Activated CD8-positive, alpha-beta memory T cell treated with anti-CD3 and anti-CD28 coated beads, Interleukin-2, amount 50 U/mL, for 1 hour (primary cell): ENCODE data around the gene AKR1A1.
A peak's percentile ranks its signal among the peaks of the same experiment; 100 is the strongest.
"Not testable (repeated sequence)": the region's sequence is repeated elsewhere in the genome, so short reads cannot be mapped to it uniquely, and the experiment has no call there.

Experiments
- DNase-seq: peaks from one replicate; pipeline ENCODE4 v3.0.0-alpha.2; 2020; ENCODE audit errors: extremely low read depth

AKR1A1 gene

DNA sequence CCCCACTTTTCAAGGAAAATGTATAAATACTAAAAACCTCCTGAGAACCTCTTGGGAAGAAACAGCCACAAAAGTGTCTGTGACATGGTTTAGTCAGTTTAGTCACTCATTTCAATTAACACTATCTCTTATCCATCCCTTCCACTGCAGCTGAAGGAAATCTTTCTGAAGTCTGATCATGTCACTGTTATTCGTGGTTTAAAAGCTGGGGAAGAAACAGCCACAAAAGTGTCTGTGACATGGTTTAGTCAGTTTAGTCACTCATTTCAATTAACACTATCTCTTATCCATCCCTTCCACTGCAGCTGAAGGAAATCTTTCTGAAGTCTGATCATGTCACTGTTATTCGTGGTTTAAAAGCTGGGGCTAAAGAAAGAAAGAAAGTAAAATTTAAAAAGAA, 27.1 kb upstream of the AKR1A1 start:
- DNase-seq: not testable (repeated sequence)

GRCh38 chr1:45523975-45524374, 26.7 kb upstream of the AKR1A1 start:
- not testable (repeated sequence) for DNase-seq

- no peak for DNase-seq
Measured at GRCh38 chr1:45526135-45526644, 24.4 kb upstream of the AKR1A1 start.

DNA sequence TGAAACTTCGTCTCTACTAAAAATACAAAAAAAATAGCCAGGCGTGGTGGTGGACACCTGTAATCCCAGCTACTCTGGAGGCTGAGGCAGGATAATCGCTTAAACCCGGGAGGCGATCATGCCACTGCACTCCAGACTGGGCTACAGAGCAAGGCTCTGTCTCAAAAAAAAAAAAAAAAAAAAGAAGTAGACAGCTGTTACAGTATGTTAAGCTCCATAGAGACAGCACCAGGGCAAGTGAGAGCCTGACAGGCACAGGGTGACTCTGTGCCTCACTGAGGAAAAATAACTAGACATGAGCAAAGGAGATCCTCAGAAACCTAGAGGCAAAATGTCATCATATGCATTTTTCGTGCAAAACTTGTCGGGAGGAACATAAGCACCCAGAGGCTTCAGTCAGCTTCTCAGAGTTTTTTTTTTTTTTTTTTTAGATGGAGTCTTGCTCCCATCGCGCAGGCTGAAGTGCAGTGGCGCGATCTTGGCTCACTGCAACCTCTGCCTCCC, 19.9 kb upstream of the AKR1A1 start:
- DNase-seq: no peak

DNA sequence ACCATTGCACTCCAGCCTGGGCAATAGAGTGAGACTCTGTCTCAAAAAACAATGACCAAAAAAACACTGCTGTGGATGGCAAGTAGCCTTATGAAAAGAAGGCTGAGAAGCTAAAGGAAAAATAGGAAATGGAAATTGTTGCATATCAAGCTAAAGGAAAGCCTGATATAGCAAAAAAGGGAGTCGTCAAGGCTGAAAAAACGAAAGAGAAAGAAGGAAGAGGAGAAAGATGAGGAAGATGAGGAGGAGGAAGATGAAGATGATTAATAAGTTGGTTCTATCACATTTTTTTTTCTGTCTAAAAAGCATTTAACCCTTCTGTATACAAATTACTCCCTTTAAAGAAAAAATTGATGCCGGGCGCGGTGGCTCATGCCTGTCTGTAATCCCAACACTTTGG, 18.8 kb upstream of the AKR1A1 start:
- no peak for DNase-seq

GRCh38 chr1:45535988-45536766, 14.4 kb upstream of the AKR1A1 start:
- no peak for DNase-seq

- no peak for DNase-seq
Measured at GRCh38 chr1:45536886-45537285, 13.7 kb upstream of the AKR1A1 start.

DNA sequence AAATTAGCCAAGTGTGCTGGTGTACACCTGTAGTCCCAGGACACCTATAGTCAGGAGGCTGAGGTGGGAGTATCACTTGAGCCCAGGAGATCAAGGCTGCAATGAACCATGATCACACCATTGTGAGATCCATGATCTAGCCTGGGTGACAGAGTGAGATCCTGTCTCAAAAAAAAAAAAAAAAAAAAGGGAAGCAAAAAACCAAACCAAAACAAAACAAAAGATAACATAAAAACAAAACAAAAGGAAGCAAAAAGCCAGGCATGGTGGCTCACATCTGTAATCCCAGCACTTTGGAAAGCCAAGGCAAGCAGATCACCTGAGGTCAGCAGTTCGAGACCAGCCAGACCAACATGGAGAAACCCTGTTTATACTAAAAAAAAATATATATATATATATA, 9.4 kb upstream of the AKR1A1 start:
- no peak for DNase-seq

DNA sequence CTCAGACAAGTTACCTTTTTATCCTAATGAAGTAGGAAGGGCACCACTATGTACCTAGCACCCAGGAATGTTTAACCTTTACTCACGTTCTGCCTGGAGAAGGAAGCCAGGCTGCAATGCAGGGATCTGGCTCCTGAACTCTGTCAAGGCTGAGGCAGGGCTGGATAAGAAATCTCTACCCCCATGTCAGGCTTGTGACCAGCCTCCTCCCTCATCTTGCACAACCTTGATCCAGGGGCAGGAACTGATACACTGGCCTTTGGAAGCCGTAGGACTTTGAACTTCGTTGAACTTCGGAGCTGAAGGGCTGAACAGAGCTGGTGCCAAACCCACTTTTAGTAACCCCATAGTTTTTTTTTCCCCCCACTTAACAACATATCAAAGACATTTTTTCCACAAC, 8.0 kb upstream of the AKR1A1 start:
- DNase-seq: no peak

GRCh38 chr1:45543581-45544417, 6.8 kb upstream of the AKR1A1 start:
- peak; percentile 52 for DNase-seq

DNA sequence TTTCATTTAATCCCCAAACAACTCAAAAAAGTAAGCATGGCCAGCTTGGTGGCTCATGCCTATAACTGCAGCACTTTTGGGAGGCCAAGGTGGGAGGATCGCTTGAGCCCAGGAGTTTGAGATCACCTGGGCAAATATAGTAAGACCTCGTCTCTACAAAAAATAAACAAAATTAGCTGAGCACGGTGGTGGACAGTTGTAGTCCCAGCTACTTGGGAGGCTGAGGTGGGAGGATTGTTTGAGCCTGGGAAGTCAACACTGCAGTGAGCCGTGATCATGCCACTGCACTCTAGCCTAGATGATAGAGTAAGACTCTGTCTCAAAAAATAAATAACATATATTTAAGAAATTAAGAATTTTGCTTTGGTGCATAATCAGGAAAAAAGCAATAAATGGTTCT, 6.1 kb upstream of the AKR1A1 start:
- DNase-seq: no peak

GRCh38 chr1:45545019-45545493, 5.6 kb upstream of the AKR1A1 start:
- DNase-seq: no peak

DNA sequence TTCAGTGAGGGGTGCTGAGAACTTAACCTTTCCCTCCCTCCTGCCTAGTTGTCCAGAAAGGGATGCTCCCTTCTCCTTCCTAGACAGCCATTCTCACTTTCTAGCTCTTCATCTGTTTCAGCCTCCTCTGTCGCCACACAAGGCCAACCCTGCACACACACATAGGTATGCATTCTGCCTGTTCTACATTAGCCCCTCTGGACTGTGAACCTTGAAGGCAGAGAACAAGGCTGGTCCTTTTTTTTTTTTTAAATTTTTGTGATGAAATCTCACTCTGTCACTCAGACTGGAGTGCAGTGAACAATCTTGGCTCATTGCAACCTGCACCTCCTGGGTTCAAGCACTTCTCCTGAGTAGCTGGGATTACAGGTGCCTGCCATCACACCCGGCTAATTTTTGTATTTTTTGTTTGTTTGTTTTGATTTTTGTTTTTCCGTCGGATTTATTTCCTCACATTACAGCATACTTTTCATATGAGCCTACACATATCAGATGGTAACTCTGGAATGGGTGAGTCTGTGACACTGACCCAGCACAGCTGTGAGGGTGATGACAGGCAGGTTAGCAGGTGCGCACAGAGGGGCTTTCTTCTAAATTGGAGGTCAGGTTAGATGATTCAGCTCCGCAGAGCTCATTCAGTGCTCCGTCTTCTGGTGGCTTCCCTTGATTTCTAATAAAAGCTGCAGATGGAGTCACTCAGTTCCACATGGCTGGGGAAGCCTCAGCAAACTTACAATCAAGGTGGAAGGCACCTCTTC, 4.9 kb upstream of the AKR1A1 start:
- DNase-seq: no peak

DNA sequence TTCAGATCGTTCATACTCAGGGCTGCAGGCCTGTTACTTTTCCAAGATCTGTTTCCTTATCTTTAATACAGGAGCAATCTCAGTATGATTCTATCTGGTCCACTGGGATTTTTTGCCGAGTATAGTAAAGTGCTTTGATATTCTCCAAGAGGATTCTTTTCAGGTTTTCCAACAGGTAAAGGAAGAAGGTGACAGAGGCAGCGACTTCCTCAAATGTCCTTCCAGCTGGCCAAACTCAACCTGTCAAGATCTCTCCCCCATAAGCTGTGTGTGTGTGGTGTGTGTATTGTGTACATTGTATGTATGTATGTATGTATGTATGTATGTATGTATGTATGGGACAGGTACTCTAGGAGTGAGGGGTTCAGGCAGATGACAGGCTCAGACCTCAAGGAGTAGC, 1.1 kb downstream of the AKR1A1 start:
- DNase-seq: no peak

- DNase-seq: no peak
Measured at GRCh38 chr1:45552331-45552730, 1.7 kb downstream of the AKR1A1 start.

GRCh38 chr1:45554198-45554597, 3.6 kb downstream of the AKR1A1 start:
- no peak for DNase-seq

- DNase-seq: no peak
Measured at GRCh38 chr1:45557422-45557944, 6.9 kb downstream of the AKR1A1 start.

GRCh38 chr1:45563843-45564242, 13.2 kb downstream of the AKR1A1 start:
- DNase-seq: no peak

DNA sequence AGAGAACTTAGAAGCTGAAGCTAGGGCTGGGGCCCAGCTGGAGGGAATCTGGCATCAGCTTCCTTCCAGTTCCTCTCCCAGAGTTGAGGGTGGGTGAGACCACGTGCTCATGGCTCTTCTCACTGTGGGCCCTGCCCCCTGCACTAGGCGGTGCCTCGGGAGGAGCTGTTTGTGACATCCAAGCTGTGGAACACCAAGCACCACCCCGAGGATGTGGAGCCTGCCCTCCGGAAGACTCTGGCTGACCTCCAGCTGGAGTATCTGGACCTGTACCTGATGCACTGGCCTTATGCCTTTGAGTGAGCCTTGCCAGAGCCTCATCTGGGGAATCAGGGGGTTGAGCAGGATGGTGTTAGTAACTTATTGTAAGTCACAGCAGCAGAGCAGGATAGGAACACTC, 16.1 kb downstream of the AKR1A1 start:
- no peak for DNase-seq

GRCh38 chr1:45567911-45568310, 17.3 kb downstream of the AKR1A1 start:
- DNase-seq: no peak

GRCh38 chr1:45568421-45568820, 17.8 kb downstream of the AKR1A1 start:
- no peak for DNase-seq

GRCh38 chr1:45569571-45569961, 18.9 kb downstream of the AKR1A1 start:
- DNase-seq: no peak
